Urinary bladder (tissue), 4 donors: ENCODE results near the gene NRROS. TPM values are rescaled to one million over a fixed set of nuclear protein-coding genes. Genes with fewer than 3 reads are reported as not detected.
"Not testable (repeated sequence)": the region's sequence is repeated elsewhere in the genome, so short reads cannot be mapped to it uniquely, and the experiment has no call there.

Experiments used
- DNase-seq: peaks from one replicate; pipeline ENCODE4 v3.0.0-alpha.2; 2015; ENCODE audit errors: extremely low spot score
- H3K27ac ChIP-seq: one replicate; pipeline ENCODE4 v1.5.1; 2013; ENCODE audit warnings: low read depth, mild to moderate bottlenecking, moderate library complexity
- H3K36me3 ChIP-seq: one replicate; pipeline ENCODE4 v1.6.1; 2013; ENCODE audit warnings: mild to moderate bottlenecking, moderate library complexity; ENCODE audit not compliant: insufficient read depth
- H3K4me1 ChIP-seq: one replicate; pipeline ENCODE4 v1.6.1; 2013; ENCODE audit warnings: mild to moderate bottlenecking, moderate library complexity; ENCODE audit not compliant: insufficient read depth
- H3K4me3 ChIP-seq: one replicate; pipeline ENCODE4 v1.5.1; 2013; ENCODE audit warnings: low read depth, low read length
- WGBS: extraction: QIAGEN DNeasy Blood & Tissue Kit; methylation state at CpG from one replicate; pipeline ENCODE4 v1.1.7; 2013; 5-methylcytosine and 5-hydroxymethylcytosine counted together
- polyA plus RNA-seq: library from polyadenylated mRNA; stranded (reverse); fragments of 200-250 nt; gene quantifications from one replicate; pipeline ENCODE4 v1.2.3, GENCODE V29; 2013
- total RNA-seq: library from RNA; depleted of rRNA; stranded (reverse); fragments of >200 nt; gene quantifications from one replicate; pipeline ENCODE4 v1.2.3, GENCODE V29; 2014
- donor health status: healthy with polysubstance abuse.
- donor health status: healthy.

The NRROS gene
- total RNA-seq: 4.1 TPM
- polyA plus RNA-seq: 7.2 TPM

DNA sequence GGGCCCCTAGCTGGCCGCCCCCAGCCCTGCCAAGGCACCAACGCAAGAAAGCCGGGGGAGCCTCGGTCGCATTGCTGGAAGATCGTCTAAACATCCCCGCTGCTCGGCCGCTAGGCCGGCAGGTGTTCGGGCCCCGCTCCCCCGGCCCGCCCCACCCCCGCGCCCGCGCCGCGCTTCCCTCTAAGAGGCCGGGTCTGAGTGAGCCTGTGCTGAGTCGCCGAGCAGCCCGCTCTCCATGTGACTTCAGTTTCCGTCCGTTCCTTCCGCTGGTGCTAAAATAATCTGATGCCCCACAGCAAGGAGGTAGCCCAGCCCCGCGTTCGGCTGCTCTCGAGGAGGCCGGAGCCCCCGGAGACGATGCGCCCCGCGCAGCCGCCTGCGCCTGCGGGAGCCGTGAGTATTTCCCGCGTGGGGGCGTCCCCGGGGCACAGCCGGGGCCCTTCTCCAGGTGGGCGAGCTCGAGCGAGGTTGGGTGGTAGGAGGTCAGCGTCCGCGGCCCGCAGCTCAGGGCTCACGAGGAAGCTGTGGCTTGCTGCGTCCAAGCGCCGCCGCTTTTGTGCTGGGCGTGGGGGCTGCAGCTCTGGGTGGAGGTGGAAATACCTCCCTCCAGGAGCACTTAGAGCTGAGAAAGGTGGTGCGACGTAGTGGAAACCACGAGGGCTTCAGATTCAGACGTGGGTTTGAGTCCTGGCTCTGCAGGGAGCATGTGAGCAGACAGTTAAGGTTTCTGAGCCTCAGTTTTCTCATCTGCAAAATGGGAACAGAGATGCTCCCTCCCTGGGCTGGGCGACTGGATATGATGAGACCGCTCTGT, at the start of gene NRROS:
TSS of gene NRROS (plus strand) at position 212 of the 814 bp plus-strand sequence. CDS start 14,846 bp downstream, outside the sequence.
- Histone ChIP-seq H3K27ac (peak within 1 kb of the TSS; percentile 32), H3K4me1 (no peaks in the 10 kb centered on the region), H3K4me3 (peak within 1 kb of the TSS; percentile 58), H3K36me3 (no peaks in the 10 kb centered on the region)
- WGBS: 8% methylated on average over 65 of the region's 65 CpGs
- DNase-seq: no peak

DNA sequence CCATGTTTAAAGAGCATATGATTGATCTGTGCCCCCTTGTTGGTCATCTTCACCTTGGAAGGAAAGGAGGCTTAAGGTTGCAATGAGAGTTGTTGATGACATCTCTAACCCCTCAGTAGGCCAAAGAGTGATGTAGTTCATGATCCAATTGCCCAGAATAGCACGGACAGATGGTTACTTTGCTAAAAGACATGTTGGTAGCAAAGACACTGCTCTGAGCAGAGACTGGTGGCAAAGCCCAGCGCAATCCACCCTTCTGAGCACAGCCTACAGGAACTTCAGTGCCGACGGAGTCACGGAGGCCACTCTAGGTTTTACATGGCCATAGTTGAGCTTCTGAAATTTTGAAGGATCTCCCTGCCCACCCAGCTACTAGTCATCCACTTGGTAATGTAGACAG, 49.2 kb upstream of the NRROS start:
- WGBS: 87% methylated on average over 5 of the region's 5 CpGs
- DNase-seq: no peak
- no peak overlapping the region for H3K4me3 ChIP-seq
- no peak overlapping the region for H3K27ac ChIP-seq
- no peaks in the 10 kb centered on the region for H3K4me1 ChIP-seq
- H3K36me3 ChIP-seq: no peaks in the 10 kb centered on the region

DNA sequence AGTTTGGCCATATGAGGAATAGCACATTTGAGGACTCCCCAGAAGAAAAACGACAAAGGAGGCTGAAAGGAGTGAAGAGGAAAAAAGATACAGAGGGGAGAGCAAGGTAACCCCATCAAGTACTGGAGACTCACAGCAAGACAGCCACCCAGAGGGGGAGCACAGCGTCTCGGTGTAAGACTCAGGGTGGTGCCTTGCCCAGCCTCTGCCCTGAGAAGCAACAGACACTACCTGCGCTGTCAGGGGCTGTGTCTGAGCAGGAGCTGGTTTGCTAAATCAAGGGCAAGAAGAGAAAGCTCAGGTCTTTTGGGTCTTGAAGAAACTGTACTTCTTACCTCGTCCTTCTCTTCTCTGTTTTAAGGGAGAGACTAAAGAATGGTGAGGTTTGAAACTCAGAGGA, 43.1 kb upstream of the NRROS start:
- no peak overlapping the region for H3K4me3 ChIP-seq
- WGBS: 29% methylated on average over 5 of the region's 5 CpGs
- DNase-seq: no peak
- H3K4me1 ChIP-seq: no peaks in the 10 kb centered on the region
- no peaks in the 10 kb centered on the region for H3K36me3 ChIP-seq
- H3K27ac ChIP-seq: no peak overlapping the region

DNA sequence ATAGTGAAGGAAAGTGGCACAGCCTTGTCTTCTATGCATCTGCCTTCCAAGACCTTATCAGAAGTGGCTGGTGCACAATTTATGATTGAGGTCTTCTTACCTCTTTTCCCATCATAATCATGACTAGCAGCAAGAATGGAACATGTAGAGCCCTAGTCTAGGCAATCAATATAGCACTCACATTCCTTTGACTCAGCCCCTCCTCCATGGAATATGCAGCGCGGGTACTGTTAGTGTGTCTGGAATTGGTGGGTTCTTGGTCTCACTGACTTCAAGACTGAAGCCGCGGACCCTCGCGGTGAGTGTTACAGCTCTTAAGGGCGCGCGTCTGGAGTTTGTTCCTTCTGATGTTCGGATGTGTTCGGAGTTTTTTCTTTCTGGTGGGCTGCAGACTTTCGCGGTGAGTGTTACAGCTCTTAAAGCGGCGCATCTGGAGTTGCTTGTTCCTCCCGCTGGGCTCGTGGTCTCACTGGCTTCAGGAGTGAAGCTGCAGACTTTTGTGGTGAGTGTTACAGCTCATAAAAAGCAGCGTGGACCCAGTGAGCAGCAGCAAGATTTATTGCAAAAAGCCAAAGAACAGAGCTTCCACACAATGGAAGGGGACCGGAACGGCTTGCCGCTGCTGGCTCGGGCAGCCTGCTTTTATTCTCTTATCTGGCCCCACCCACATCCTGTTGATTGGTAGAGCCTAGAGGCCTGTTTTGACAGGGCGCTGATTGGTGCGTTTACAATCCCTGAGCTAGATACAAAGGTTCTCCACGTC, 41.3 kb upstream of the NRROS start:
- H3K36me3 ChIP-seq, H3K4me1 ChIP-seq, H3K4me3 ChIP-seq, DNase-seq, H3K27ac ChIP-seq: not testable (repeated sequence)
- 44% methylated on average over 25 of the region's 25 CpGs for WGBS

DNA sequence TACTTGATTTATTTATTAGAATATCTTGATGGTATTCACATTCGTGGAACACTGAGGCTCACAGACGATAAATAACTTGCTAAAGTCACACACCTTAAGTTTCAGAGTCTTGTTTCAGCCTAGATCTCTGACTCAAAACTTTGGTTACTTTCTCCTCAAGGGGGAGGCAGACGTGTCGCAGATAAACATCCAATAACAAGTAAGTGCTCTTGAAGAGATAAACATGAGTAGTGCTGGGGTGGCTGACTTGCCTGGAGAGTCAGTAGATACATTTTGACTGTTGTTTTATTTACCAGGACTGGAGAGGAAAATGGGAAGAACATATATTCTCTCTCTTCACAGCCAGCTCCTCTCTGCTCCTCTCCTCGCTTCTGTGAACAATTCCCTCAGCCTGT, 39.8 kb upstream of the NRROS start:
- H3K4me1 ChIP-seq: no peaks in the 10 kb centered on the region
- H3K27ac ChIP-seq: no peak overlapping the region
- 73% methylated on average over 5 of the region's 5 CpGs for WGBS
- H3K4me3 ChIP-seq: no peak overlapping the region
- H3K36me3 ChIP-seq: no peaks in the 10 kb centered on the region
- no peak for DNase-seq

DNA sequence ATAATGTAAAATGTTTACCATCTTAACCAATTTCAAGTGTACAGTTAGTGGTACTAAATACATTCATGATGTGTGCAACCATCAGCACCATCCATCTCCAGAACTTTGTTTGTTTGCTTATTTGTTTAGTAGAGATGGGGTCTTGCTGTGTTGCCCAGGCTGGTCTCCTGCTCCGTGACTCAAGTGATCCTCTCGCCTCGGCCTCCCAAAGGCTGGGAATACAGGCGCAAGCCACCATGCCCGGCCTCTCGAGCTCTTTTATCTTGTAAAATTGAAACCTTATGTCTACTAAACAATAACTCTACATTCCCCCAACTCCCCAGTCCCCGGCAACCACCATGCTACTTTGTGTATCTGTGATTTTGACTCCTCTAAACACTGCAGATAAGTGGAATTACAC, 39.1 kb upstream of the NRROS start:
- Histone ChIP-seq H3K27ac (no peak overlapping the region), H3K4me1 (no peaks in the 10 kb centered on the region), H3K36me3 (no peaks in the 10 kb centered on the region), H3K4me3 (no peak overlapping the region)
- DNase-seq: no peak
- 86% methylated on average over 7 of the region's 7 CpGs for WGBS

DNA sequence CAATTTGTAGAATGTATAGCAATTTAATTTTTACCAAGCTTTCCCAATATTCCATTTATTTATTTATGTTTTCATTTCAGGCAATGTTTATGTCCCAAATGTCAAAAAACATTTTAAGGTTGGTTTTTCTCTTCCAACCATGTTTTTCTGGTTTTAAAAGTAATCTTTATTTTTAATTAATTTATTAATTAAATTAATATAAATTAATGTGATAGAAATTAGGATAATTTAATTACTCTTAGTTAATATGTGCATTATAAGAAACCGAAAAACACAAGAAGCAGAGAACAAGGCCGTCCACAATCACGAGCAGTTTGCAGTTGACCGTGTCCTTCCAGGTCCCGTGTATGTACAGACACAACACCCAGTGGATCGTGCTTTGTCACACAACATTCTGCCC, 36.8 kb upstream of the NRROS start:
- H3K27ac ChIP-seq: no peak overlapping the region
- 94% methylated on average over 6 of the region's 6 CpGs for WGBS
- DNase-seq: no peak
- no peaks in the 10 kb centered on the region for H3K4me1 ChIP-seq
- no peak overlapping the region for H3K4me3 ChIP-seq
- no peaks in the 10 kb centered on the region for H3K36me3 ChIP-seq

DNA sequence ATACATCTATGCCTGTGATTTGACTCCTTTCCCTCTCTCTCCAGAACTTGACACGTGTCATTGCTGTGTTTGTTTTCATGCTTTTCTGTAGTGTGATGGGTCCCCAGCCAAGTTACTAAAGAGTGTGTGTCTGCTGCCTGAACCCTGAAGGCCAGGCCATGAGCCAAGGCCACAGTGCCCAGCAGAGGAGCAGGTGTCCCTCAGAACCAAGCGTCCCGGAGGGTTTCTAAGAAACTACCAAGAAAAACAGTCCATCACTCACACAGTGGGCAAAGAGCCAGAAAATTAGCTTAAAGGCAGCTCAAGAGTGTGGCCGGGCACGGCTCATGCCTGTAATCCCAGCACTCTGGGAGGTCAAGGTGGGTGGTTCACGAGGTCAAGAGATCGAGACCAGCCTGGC, 35.8 kb upstream of the NRROS start:
- Histone ChIP-seq H3K27ac (no peak overlapping the region), H3K4me3 (no peak overlapping the region), H3K4me1 (no peaks in the 10 kb centered on the region), H3K36me3 (no peaks in the 10 kb centered on the region)
- DNase-seq: no peak
- WGBS: 68% methylated on average over 7 of the region's 7 CpGs

DNA sequence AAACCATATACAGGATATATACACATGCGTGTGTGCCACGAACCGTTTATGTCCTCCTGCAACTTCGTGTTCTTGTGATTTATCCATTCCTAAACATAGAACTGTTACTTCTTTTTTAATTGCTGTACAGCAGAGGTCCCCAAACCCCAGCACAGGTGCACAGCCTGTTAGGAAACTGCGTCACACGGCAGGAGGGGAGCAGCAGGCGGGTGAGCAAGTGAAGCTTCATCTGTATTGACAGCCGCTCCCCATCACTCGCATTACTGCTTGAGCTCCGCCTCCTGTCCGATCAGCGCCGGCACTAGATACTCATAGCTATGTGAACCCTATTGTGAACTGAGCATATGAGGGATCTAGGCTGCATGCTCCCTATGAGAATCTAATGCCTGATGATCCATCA, 34.9 kb upstream of the NRROS start:
- H3K4me1 ChIP-seq: no peaks in the 10 kb centered on the region
- DNase-seq: no peak
- WGBS: 63% methylated on average over 13 of the region's 13 CpGs

DNA sequence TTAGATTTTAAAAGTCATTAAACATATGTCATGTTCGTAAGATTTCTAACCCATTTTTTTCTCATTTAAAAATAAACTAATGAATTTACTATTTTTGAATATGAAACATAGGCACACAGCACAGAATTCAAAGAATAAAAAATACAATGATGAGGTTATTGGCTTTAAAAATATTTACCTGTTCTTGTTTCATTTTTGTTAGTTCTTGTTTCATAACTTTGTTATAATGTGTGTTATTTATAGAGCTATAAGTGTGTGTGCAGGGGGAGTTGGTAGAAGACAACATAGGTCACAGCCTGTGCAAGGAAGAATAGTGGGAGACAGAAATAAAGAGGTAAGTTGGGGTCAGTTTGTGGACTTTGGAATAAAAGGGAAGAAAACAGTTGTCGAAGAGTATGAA, 30.8 kb upstream of the NRROS start:
- no peak overlapping the region for H3K4me3 ChIP-seq
- WGBS: 98% methylated on average over 2 of the region's 2 CpGs
- no peak for DNase-seq
- no peak overlapping the region for H3K27ac ChIP-seq
- no peaks in the 10 kb centered on the region for H3K36me3 ChIP-seq
- no peaks in the 10 kb centered on the region for H3K4me1 ChIP-seq

More for the DNA sequence above, 34.9 kb upstream of the NRROS start:
- H3K36me3 ChIP-seq: no peaks in the 10 kb centered on the region
- no peak overlapping the region for H3K27ac ChIP-seq
- no peak overlapping the region for H3K4me3 ChIP-seq

DNA sequence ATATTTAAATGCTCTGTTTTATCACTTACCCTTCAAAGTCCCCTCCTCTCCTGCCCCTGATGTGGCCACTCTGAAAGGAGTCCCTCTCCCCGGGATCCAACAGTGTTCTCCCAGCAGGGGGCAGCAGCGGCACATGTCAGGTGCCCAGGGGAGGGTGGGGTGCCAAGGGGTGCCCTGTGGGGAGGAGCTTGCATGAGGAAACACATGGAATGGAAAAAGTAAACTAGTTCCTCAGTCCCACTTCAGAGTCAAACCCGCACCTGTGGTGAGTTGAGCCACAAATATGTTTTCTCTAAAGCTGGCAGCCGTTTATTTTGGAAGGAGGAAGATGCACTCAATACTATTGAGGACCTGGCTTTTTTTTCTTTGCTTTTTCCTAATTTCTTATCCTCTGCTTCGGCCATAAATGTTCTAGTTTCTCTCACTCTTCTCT, 30.1 kb upstream of the NRROS start:
- peak; percentile 45 for DNase-seq
- Histone ChIP-seq H3K4me3 (no peak overlapping the region), H3K36me3 (no peaks in the 10 kb centered on the region), H3K27ac (no peak overlapping the region), H3K4me1 (no peaks in the 10 kb centered on the region)
- 18% methylated on average over 5 of the region's 5 CpGs for WGBS

DNA sequence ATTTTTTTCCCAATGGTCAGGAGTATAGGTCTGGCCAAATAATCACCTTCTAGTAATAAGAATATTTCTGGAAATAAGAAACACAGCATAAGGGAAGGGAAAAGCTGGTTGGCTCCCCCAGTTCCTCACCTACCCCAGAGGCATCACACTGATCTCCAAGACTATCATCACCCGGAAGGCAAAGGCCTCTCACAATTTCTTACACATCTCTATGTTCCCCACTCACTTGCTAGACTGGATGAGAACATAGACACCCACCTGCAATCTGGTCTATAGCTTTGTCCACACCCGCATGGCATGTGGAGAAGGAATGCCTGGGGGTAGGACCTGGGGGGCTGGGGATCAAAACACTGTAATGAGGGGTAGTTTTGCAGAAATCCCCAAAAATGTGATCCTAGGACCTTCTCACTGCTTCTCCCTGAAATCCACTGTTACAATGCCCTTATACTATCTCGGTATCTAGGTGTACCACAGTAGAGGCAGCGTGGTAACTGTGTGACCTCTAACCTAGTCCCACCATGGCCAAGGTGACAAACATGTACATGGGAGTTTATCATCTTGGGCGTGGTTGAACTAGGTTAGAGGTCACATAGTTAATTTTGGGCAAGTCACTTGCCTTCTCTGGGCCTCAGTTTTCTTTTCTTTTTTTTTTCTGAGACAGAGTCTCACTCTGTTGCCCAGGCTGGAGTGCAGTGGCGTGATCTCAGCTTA, 29.5 kb upstream of the NRROS start:
- DNase-seq: no peak
- 78% methylated on average over 6 of the region's 6 CpGs for WGBS
- no peak overlapping the region for H3K27ac ChIP-seq
- H3K36me3 ChIP-seq: no peaks in the 10 kb centered on the region
- H3K4me1 ChIP-seq: no peaks in the 10 kb centered on the region
- no peak overlapping the region for H3K4me3 ChIP-seq

DNA sequence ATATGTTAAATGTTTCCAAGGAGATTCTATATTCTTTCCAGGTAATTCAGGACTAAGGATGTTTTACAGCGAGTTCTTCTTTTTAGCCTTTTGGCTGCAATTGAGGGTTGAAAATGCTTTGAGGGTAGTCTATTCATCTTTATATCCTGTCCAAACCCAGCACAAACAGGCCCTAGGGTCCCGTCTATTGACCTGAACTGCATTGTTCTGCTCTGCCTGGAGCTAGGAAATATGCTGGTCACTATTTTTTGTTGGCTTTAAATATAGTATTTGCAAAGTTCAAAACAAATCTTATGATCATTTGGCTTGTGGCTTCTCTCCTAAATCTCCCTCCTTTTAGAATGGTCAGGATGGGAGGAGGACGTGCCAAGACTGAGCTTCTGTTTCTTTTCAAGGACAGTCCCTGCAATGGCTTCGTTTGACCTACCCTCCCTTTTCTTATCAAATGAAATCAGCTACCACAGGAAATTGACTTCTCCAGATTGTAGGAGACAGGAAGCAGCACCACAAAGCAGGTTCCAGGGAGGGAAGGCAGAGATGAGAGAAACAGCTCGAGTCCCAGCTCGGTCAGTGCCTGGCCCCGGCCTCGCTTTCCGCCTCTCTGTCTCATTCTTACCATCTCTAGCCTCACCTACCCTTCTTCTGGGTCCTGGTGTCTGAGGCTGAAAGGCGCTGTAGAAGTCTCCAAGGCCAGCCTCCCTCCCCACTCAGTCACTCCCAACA, 27.6 kb upstream of the NRROS start:
- DNase-seq: no peak
- 44% methylated on average over 10 of the region's 10 CpGs for WGBS
- Histone ChIP-seq H3K36me3 (no peaks in the 10 kb centered on the region), H3K27ac (no peak overlapping the region), H3K4me1 (no peaks in the 10 kb centered on the region), H3K4me3 (no peak overlapping the region)
